OCI-LY7 (cell line): ENCODE results near the gene PLPPR3.

ENCODE experiments used
- EZH2phosphoT487 ChIP-seq: fragments of 200-600 bp; sonication (generic); IDR thresholded peaks from 2 replicates; pipeline ENCODE4 v1.6.1; 2018; ENCODE audit warnings: low read depth, borderline replicate concordance, mild to moderate bottlenecking, mixed run types, antibody characterized with exemption, low read length, moderate library complexity, mixed read lengths
- TF ChIP-seq, protein P1 (sequence below): fragments of 200-600 bp; sonication (generic); conservative IDR thresholded peaks from 2 replicates; pipeline ENCODE4 v1.5.1; 2014; ENCODE audit warnings: mild to moderate bottlenecking, antibody characterized with exemption, low read length, moderate library complexity, mixed read lengths

DNA sequence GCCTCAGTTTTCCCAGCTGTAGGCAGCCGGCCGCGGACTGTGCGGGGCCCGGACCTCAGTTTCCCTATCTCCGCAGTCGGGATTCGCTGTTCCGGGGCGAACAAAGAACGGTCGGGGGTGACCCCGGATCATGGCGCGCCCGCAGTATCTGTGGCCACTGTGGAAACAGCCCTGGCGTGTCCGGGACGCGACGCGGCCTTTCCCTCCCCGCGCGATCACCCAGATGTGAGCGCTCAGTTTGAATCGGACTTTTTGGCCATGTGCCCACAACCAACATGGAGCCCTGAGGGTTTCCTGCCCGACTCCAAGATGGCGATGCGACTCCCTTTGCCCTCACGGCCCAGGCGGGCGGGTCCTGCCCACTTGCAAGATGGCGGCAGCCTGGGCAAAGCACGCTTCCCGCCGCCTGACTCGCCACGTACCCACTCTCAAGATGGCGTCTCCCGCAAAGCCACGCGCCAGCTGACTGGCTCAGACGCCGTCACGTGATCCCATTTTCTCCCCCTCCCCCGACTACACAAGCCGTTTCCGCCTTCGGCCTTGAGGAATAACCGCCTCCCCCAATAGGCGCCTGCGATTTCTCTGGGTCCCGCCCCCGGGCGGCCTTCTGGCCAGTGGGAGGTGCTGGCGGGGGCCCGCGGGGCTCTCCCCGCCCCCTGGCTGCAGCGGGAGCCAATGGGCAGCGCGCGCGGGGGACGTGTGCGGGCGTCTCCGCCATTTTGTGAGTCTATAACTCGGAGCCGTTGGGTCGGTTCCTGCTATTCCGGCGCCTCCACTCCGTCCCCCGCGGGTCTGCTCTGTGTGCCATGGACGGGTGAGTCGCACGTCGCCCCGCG is 24.8 kb downstream of the PLPPR3 start, which contains the start of gene PTBP1:
- TF ChIP-seq, protein P1, sequence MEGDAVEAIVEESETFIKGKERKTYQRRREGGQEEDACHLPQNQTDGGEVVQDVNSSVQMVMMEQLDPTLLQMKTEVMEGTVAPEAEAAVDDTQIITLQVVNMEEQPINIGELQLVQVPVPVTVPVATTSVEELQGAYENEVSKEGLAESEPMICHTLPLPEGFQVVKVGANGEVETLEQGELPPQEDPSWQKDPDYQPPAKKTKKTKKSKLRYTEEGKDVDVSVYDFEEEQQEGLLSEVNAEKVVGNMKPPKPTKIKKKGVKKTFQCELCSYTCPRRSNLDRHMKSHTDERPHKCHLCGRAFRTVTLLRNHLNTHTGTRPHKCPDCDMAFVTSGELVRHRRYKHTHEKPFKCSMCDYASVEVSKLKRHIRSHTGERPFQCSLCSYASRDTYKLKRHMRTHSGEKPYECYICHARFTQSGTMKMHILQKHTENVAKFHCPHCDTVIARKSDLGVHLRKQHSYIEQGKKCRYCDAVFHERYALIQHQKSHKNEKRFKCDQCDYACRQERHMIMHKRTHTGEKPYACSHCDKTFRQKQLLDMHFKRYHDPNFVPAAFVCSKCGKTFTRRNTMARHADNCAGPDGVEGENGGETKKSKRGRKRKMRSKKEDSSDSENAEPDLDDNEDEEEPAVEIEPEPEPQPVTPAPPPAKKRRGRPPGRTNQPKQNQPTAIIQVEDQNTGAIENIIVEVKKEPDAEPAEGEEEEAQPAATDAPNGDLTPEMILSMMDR, result no peak
- TF ChIP-seq EZH2phosphoT487, result no peak
